PC-9 (cell line): Measurements from ENCODE around the gene STAT5B.

Source experiments
- EZH2 ChIP-seq: fragments of 200-600 bp; sonication (generic); IDR thresholded peaks from 2 replicates; pipeline ENCODE4 v1.8.0; 2017; ENCODE audit warnings: antibody characterized with exemption, low read depth
- TF ChIP-seq, protein P1 (sequence below): fragments of 200-600 bp; sonication (generic); conservative IDR thresholded peaks from 2 replicates; pipeline ENCODE4 v1.6.1; 2017; ENCODE audit warnings: mixed run types, antibody characterized with exemption, mild to moderate bottlenecking, moderate library complexity

DNA sequence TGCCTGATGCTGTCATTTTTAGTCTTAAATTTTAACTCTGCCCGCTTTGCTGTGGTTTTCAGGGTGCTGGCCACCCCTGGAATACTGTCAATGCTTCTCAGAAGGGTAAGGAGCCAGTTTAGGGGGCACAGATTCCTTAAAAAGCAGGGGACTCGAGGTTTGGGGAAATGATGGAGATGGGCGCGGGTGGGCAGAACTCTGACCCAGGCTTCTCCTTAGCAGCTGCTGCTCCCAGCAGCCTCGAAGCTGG is 35.8 kb upstream of the STAT5B start:
- TF ChIP-seq, protein P1, sequence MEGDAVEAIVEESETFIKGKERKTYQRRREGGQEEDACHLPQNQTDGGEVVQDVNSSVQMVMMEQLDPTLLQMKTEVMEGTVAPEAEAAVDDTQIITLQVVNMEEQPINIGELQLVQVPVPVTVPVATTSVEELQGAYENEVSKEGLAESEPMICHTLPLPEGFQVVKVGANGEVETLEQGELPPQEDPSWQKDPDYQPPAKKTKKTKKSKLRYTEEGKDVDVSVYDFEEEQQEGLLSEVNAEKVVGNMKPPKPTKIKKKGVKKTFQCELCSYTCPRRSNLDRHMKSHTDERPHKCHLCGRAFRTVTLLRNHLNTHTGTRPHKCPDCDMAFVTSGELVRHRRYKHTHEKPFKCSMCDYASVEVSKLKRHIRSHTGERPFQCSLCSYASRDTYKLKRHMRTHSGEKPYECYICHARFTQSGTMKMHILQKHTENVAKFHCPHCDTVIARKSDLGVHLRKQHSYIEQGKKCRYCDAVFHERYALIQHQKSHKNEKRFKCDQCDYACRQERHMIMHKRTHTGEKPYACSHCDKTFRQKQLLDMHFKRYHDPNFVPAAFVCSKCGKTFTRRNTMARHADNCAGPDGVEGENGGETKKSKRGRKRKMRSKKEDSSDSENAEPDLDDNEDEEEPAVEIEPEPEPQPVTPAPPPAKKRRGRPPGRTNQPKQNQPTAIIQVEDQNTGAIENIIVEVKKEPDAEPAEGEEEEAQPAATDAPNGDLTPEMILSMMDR, result no peak
- no peak for TF ChIP-seq EZH2
